ENCODE data around the gene CASP7. TPM values are rescaled to one million over a fixed set of nuclear protein-coding genes. Genes with fewer than 3 reads are reported as not detected.
"Not testable (repeated sequence)": the region's sequence is repeated elsewhere in the genome, so short reads cannot be mapped to it uniquely, and the experiment has no call there.

Gene CASP7
- polyA plus RNA-seq, 12 donors, result 10.9 to 24.6 (median 18.3) TPM; not detected in 1

DNA sequence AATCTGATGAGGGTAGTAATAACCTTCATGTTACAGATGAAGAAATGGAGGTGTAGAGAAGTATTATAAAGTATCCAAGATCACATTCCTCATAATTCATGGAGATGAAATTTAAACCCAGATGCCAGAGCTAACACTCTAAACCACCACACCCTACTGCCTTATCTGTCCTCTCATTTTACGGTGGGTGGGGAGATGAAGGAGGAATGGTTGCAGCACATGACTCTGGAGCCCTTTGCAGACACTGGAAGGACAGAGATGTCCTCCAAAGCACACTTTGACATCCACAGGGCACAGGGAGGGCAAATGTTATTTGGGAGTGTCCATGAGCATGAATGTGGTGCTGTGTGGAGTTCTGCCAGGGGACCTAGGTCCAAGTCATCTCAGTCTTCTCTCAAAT, 72.8 kb downstream of the CASP7 start:
- DNase-seq, result no peak

DNA sequence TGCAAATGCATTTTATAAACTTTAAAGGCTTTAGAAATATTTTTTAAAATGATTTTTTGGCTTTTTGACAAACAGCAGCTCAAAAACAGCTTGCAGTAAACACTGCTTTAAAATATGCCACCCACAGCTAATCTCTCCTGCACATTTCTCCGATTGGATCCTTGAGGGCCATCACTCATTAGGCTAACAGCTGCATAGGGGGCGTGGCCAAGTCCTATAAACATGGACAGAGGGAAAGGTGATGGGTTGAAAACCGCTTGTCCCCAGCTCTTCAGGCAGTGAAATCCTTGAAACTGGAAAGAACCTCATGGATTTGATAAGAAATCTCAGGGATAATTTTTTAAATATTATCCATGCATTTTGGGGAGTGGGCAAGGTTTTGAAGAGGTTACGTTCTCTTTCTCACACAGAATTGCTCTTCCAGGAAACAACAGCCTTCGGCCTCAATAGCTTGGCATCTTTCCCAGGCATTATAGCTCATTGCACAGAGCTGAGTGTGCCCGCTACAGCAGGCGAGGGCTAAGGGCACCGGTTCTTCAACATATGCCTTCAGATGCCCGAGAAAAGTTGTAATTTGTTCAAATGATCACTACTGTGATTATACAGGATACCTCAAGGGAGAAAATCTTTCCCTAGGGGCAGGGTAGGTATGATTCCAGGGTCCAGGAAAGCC, 73.4 kb downstream of the CASP7 start:
- DNase-seq, result no peak

DNA sequence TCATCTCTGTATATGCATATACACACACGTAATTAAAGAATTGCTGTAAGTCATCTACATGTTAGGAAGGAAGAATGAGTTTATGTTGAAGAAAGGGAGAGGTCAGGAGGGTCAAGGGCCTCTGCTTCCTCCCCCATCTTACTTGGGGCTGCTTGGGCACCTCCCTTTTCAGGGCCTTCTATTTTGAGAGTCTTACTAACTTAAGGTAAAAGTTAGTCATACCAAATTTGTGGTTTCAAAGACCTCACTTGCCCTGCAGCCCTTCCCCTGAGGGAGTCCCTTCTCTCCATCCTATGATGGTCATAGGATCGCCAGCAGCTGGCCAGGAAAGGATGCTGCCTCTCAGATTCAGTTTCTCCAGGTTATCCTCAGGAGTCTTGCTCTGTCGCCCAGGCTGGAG, 74.4 kb downstream of the CASP7 start:
- no peak for DNase-seq

DNA sequence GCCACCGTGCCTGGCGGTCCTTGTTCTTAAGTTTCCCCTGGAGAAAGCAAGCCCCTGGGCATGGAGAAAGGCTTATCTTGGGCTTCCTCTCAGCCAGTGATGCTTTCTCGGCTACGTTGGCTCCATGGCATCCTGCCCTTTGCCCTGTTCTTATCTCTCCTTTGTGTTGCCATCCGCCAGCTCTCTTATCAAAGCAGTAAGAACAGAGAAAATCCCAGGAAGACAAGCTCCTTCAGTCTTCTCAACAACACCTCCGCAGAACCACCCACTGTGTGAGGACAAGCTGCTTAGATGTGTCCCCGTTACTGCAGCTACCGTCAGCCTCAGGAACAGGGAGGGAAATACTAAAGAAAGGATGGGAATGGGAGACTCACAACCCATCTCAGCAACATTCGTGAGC, 75.1 kb downstream of the CASP7 start:
- no peak for DNase-seq

DNA sequence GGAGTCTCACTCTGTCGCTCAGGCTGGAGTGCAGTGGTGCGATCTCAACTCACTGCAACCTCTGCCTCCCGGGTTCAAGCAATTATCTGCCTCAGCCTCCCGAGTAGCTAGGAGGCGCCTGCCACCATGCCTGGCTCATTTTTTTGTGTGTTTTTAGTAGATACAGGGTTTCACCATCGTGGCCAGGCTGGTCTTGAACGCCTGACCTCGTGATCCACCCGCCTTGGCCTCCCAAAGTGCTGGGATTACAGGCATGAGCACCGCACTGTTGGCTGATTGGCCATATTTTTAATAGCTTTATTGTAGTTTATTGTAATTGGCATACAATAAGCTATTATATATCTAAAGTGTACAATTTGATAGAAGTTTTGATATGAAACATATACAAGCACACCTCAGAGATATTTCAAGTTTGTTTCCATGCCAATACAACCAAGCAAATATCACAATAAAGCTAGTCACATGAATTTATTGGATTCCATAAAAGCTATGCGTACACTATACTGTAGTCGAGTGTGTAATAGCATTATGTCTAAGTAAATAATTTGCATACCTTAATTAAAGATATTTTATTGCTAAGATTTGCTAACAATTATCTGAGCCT, 77.3 kb downstream of the CASP7 start:
- no peak for DNase-seq

DNA sequence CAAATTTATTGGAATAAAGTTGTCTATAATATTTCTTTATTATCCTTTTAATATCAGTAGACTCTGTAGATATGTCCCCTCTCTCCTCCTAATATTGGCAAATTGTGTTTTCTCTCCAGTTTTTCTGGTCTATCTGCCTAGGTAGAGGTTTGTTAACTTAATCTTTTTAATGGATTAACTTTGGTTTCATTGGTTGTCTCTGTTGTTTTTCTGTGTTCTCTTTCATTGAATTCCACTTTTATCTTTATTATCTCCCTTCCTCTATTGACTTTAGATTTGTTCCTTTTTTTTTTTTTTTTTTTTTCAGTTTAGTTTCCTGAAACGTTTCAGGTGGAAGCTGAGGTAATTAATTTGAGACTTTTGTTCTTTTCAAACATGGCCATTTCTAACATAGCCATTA, 82.4 kb downstream of the CASP7 start:
- no peak for DNase-seq

DNA sequence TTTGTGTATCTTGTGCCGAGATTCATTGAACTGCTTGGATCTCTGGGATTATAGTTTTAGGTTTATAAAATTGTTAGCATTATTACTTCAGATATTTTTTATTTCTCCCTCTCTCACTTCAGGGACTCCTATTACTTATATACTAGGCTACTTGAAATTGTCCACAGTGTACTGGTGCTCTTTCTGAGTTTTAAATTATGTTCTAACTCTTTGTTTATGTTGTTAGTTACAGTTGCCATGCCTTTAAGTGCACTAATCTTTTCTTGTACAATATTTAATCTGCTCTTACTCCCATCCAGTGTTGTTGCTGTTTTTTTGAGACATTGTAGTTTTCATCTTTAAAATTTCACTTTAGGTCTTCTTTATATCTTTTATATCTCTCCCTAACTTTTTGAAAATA, 84.9 kb downstream of the CASP7 start:
- DNase-seq, result no peak

DNA sequence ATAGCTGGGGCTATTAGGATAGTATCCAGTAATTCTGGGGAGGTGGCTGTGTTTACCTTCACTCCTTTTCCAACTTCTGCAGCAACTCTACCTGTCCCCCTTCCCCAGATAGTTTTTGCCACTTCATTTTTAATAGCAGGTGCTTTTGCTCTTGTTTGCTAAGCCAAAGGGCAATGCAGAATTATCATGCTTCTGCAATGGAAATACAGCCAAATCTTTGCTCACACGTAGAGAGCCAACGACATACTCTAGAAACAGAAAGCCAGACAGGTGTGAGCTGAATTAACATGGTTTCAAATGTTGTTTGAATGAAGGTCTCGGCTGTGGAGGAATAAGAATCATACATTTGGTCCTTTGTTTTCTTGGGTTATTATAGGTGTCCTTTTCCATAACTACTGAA, 86.2 kb downstream of the CASP7 start:
- DNase-seq, result no peak

DNA sequence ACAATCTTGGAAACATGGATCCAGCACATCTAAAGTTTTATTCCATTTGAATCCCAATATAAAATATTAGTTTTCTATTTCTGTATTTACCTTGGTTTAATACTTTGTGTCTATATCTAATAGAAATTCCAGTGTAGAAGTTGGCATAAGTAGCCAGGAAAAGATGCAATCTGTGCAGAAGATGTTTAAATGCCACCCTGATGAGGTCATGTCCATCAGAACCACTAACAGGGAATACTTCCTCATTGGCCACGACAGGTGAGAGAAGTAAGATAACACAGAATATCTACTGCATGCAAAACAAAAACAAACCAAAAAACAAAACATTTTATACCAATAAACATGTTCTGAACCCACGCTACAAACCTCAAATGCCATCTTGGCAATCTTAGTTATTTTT, 87.5 kb downstream of the CASP7 start:
- no peak for DNase-seq

DNA sequence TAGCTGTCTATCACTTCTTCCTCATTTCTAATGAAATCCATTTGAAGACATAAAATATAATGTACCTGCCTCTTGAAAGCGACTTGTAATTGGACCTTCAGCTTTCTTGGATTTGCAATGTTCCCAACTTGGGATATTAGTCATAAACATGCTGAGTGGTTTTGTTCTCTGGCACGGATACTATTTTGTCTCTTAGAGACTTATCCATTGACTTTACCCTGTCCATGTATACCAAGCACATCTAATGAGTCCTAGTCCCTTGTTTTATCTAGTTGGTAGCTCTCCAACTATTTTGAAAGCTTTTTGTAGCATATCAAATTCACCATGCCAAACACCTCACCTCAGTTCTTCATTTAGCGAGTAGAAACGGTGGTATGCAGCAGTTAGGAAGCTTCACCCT, 90.6 kb downstream of the CASP7 start:
- no peak for DNase-seq

DNA sequence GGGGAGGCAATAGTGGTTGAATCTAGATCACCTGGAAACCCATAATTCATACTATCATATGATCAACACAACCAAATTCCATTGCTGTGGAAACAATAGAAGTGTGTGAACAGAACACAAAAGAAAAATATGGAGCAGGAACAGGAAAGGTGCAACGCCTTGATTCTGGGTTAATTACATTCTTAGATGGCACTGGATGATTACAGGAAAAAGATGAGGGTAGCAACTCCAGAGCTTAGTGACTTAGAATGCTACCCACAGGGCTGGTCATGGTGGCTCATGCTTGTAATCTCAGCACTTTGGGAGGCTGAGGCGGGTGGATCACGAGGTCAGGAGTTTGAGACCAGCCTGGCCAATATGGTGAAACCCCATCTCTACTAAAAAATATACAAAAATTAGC, 91.4 kb downstream of the CASP7 start:
- not testable (repeated sequence) for DNase-seq

DNA sequence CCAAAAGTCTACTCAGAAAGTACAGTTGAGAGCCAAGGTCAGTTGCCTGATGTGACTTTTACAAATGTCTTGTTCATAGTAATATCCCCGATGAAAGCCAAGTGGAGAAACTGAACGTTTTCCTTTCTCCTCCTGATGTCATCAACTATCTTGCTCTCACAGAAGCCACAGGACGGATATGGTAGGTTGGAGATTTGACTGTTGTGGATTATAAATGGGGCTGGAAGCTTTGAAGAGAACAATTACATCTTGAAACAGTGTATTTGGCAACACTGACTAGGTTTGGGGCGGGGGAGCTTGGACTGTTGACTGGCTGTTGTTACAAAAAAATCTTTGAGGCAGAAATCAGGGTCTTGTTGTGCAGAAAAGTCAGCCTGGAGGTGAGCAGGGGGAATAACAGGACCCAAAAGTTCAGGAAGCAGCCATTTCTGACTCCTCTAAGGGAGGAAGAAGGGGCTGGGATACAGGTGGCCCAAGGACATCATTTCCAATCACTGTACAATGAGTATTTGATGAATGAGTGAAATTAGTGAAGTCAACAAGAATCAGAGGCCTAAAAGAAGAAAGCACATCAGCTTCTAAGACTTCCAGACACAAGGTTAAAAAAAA, 96.1 kb downstream of the CASP7 start:
- no peak for DNase-seq

DNA sequence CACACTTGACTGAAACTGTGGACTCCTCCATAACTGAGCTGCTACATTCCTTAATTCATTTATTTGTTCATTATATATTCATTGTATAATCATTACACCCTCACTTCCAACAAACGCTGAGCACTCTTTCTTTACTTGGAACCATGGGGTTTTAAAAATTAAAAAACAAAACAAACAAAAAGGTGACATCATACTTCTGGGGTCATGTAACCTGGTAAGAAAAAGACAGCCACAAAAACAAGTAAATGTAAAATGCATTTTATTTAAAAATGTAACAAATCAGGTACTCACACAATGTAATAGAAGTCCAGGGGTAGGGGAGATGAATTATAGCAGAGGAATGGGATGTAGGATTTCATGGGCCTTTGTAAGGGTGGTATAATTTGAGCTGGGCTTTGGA, 96.8 kb downstream of the CASP7 start:
- no peak for DNase-seq

Other genes with a start within 250 kb of the CASP7 start
- 1 to 10 TPM in 1 of 12 donors, under 1 TPM in 8, not detected in 3; 0.05 to 1.2 (median 0.13) TPM for gene HABP2, start 126.9 kb upstream of the CASP7 start, polyA plus RNA-seq (ENCODE audit: insufficient read length in 12 of 12)
- 10 to 100 TPM in 5 of 12 donors, 1 to 10 TPM in 6, not detected in 1; 5.2 to 72.1 (median 7.7) TPM for gene NRAP, start 15.9 kb upstream of the CASP7 start, polyA plus RNA-seq (ENCODE audit: insufficient read length in 12 of 12)
- under 1 TPM in 7 of 12 donors, not detected in 5; 0.06 to 0.44 (median 0.09) TPM for gene PLEKHS1, start 71.8 kb downstream of the CASP7 start, polyA plus RNA-seq (ENCODE audit: insufficient read length in 12 of 12)
- gene DCLRE1A, start 174.2 kb downstream of the CASP7 start, polyA plus RNA-seq (ENCODE audit: insufficient read length in 12 of 12), result 1 to 10 TPM in 11 of 12 donors, not detected in 1; 5.7 to 7.4 (median 6.8) TPM
- 10 to 100 TPM in 11 of 12 donors, not detected in 1; 12.1 to 24.0 (median 15.2) TPM for gene NHLRC2, start 174.7 kb downstream of the CASP7 start, polyA plus RNA-seq (ENCODE audit: insufficient read length in 12 of 12)